HEK293T (cell line): ENCODE results near the gene DLG5.

Experiments used
- ARNT ChIP-seq: fragments of 450-650 bp; IDR thresholded peaks from 2 replicates; pipeline ENCODE4 v1.6.1; 2017; ENCODE audit warnings: mild to moderate bottlenecking
- BHLHE40 ChIP-seq: fragments of 450-650 bp; IDR thresholded peaks from 2 replicates; pipeline ENCODE4 v1.6.1; 2016; ENCODE audit warnings: mild to moderate bottlenecking, moderate library complexity, borderline replicate concordance
- ELF4 ChIP-seq: fragments of 450-650 bp; IDR thresholded peaks from 2 replicates; pipeline ENCODE4 v1.6.1; 2017; ENCODE audit warnings: antibody characterized with exemption
- FOXA1 ChIP-seq: fragments of 450-650 bp; IDR thresholded peaks from 2 replicates; pipeline ENCODE4 v1.6.1; 2016; ENCODE audit warnings: mild to moderate bottlenecking
- FOXK2 ChIP-seq: fragments of 450-650 bp; IDR thresholded peaks from 2 replicates; pipeline ENCODE4 v1.6.1; 2016; ENCODE audit warnings: mild to moderate bottlenecking
- FOXM1 ChIP-seq: fragments of 450-650 bp; IDR thresholded peaks from 2 replicates; pipeline ENCODE4 v1.6.1; 2017; ENCODE audit warnings: mild to moderate bottlenecking, borderline replicate concordance
- HDGF ChIP-seq: fragments of 450-650 bp; IDR thresholded peaks from 2 replicates; pipeline ENCODE4 v1.6.1; 2017; ENCODE audit warnings: antibody characterized with exemption, borderline replicate concordance
- L3MBTL2 ChIP-seq: fragments of 450-650 bp; conservative IDR thresholded peaks from 2 replicates; pipeline ENCODE4 v1.6.1; 2016; ENCODE audit warnings: mild to moderate bottlenecking
- NFRKB ChIP-seq: fragments of 450-650 bp; IDR thresholded peaks from 2 replicates; pipeline ENCODE4 v1.6.1; 2016; ENCODE audit warnings: mild to moderate bottlenecking, moderate library complexity
- PKNOX1 ChIP-seq: fragments of 450-650 bp; IDR thresholded peaks from 2 replicates; pipeline ENCODE4 v1.6.1; 2016
- SP1 ChIP-seq: fragments of 450-650 bp; IDR thresholded peaks from 2 replicates; pipeline ENCODE4 v1.6.1; 2017
- SUZ12 ChIP-seq: fragments of 450-650 bp; IDR thresholded peaks from 2 replicates; pipeline ENCODE4 v1.6.1; 2016; ENCODE audit warnings: mild to moderate bottlenecking
- TARDBP ChIP-seq: fragments of 450-650 bp; IDR thresholded peaks from 2 replicates; pipeline ENCODE4 v1.6.1; 2016

GRCh38 chr10:77962350-77963146 is 36.0 kb upstream of the DLG5 start:
- TF ChIP-seq FOXA1 (no peak), FOXM1 (no peak), SP1 (no peak), PKNOX1 (no peak), TARDBP (no peak), ELF4 (no peak), FOXK2 (no peak), HDGF (no peak), NFRKB (no peak), SUZ12 (no peak), L3MBTL2 (no peak), BHLHE40 (no peak), ARNT (no peak)
